HG02973 (cell line): ENCODE results near the gene METTL4.

ENCODE experiments used
- ATAC-seq: cut with Tn5 transposase; IDR thresholded peaks from one replicate; pipeline ENCODE4 v1.9.1; 2021; ENCODE audit warnings: moderate library complexity; ENCODE audit not compliant: unreplicated experiment

METTL4 gene, protein sequence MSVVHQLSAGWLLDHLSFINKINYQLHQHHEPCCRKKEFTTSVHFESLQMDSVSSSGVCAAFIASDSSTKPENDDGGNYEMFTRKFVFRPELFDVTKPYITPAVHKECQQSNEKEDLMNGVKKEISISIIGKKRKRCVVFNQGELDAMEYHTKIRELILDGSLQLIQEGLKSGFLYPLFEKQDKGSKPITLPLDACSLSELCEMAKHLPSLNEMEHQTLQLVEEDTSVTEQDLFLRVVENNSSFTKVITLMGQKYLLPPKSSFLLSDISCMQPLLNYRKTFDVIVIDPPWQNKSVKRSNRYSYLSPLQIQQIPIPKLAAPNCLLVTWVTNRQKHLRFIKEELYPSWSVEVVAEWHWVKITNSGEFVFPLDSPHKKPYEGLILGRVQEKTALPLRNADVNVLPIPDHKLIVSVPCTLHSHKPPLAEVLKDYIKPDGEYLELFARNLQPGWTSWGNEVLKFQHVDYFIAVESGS

DNA sequence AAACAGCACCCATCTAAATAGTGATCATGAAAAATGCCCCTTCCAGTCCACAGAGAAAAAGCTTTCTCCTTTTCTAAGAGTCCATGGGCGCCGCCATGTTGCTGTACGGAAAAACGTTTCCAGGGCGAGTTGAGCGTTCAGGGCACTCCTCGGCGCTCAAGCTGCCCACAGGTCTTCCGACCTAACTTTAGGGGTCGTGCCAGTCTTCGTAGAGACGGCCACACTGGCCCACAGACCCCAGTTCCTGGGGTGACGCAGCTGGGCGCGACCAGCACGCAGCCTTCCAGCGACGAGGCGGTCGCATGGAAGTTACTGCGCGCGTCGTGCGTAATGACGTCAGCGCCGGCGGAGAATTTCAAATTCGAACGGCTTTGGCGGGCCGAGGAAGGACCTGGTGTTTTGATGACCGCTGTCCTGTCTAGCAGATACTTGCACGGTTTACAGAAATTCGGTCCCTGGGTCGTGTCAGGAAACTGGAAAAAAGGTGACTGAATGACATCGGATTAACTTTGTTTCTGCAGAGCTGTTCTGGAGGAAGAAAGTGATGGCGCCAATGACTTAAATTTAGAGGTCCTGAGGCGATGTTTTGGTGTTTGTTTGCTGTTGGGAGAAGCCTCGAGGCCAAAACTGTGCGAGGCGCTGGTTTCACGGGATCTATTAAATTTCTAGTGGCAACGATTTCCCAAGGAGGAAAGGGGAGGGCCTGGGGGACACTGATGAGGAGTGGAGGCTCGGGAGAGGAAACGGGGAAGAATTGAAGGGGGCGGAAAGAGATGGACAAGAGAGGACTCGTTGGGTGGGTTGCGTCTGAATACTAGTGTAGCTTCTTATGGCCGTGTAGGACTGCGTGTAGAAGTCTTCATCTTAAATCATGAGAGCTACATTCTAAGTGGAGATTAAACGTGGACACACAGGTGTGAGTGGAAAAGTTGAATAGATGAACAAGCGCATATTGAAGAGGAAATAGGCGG, at the start of gene METTL4, which contains the start of gene NDC80:
TSS of gene METTL4 (minus strand) at position 306 of the 971 bp plus-strand sequence. CDS start 4,289 bp downstream, outside the sequence.
TSS of gene NDC80 (plus strand) at position 358 of the 971 bp plus-strand sequence. CDS start 1,429 bp downstream, outside the sequence.
- ATAC-seq: peak; percentile 75

- ATAC-seq: no peak
These were observed 46.7 kb upstream of the METTL4 start for GRCh38 chr18:2618009-2618408.

DNA sequence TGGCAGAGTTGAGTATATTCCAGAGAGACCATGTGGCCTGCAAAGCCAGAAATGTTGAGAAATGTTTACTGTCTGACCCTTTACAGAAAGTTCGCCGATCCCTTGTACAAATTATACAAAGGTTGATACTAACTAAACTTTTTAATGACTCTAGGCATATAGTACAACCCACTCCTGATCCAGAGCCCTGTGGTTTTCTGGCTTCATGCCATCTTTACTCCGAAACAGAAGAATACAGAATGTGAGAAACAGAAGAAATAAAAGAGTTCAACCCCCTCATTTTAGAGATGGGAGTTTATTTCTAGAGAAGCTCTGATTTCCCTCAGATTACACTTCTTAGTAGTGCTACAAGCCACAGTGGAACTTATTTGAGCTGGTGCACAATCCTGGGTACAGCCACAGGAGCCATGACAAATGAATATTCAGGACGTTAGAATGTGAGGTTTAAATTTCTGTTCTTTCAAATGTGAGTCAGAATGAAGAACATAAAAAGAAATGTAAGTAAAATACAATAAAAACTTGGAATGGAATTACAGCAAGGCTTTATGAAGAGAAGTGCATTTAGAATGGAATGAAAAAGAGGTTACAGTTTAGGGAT, 46.2 kb upstream of the METTL4 start:
- ATAC-seq: no peak

- no peak for ATAC-seq
These were observed 41.7 kb upstream of the METTL4 start for GRCh38 chr18:2612996-2613395.

GRCh38 chr18:2610549-2610948, 39.2 kb upstream of the METTL4 start:
- no peak for ATAC-seq

GRCh38 chr18:2609604-2610003, 38.3 kb upstream of the METTL4 start:
- no peak for ATAC-seq

GRCh38 chr18:2606335-2606734, 35.0 kb upstream of the METTL4 start:
- ATAC-seq: no peak

- no peak for ATAC-seq
These were observed 31.5 kb upstream of the METTL4 start for GRCh38 chr18:2602844-2603243.

- no peak for ATAC-seq
These were observed 26.3 kb upstream of the METTL4 start for GRCh38 chr18:2597639-2598038.

- ATAC-seq: no peak
These were observed 19.0 kb upstream of the METTL4 start for GRCh38 chr18:2590303-2590702.

DNA sequence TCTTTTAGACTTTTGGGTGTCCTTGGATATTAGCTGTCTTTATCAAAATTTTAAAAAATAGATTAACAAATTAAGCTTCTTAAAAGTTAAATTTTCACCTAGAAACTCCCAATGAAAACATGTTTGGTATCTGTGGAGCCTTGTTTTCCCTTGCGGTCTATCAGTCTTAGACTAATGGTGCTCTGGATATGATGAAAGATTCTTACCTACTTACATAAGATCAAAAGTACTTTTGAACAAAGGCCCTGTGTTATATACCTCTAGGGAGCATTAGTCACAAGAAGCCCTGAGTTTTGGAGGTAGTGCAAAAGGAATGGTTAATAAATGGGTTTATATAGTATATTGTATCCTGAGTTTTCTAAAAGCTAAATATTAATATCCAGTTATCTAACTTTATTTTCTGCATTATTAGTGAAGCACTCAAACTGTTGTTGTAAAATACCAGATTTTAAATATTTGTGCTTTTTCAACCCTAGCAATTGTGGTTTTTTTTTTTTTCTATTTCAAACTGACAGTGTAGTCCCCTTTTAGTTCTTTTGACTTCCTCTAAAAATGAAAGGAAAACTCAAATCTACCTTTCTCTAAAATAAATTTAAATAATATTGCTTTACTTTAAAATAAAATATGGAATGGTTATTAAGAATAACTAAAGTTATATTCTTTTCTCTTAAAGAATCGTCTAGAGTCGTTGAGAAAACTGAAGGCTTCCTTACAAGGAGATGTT, 18.2 kb upstream of the METTL4 start:
- no peak for ATAC-seq

DNA sequence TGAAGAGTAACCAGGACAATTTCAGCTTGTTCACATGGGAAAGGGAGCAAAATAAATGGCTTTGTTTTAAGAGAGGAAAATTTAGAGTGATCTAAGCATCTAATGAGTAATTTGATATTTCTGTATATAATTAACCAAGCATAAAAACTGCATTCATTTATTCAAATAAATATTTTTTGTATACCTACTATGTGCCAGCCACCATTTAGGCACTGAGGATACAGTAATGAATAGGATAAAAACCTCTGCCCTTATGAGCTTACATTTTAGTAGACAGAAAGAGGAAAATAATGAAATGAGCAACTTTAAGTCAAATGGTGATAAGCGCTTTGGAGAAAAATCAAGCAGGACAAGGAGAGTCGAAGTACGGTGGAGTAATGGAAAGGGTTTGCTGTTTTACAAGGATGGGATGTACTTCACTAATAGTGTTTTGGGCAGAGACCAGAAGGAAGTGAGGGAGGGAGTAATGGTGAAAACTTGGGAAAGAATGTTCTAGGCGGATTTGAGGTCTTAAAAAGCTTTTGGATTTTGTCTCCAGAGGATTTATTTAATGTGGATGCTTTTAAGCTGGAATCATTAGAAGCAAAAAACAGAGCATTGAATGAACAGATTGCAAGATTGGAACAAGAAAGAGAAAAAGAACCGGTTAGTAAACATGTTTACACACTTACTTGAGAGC, 17.5 kb upstream of the METTL4 start:
- ATAC-seq: no peak

DNA sequence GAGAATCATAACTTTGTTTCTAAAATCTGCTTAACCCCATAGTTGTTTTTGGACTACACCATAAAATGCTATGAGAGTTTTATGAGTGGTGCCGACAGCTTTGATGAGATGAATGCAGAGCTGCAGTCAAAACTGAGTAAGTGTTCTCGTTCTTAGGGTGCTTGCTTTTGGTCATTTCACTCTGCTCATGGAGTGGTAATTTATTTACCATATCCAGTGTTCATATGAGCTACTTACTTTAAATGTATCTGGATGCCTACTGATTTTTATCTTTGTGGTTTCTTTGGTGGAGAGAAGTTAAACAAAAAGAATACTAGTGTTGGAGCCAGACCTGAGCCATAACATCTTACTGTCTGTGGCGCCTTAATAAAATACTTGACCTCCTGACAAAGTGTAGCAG, 16.5 kb upstream of the METTL4 start:
- ATAC-seq: no peak

GRCh38 chr18:2573408-2573807, 2.1 kb upstream of the METTL4 start:
- ATAC-seq: no peak

DNA sequence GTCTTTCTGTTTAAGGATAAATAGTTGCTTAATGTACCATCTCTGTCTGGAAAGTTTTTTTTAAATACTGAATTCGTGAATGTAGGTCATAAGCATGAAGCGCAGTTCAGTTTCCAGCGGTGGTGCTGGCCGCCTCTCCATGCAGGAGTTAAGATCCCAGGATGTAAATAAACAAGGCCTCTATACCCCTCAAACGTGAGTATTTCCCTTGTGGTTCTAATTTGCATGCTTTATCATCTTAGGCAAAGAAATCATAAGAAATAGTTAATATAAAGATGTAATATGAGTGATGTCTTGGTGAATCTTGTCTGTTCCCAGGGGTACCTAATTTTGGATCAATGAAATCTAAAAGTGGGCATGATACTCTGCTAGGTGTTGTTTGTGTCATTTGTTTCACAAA, 1.6 kb upstream of the METTL4 start:
- ATAC-seq: no peak

GRCh38 chr18:2572171-2572569, 865 bp upstream of the METTL4 start:
- no peak for ATAC-seq

DNA sequence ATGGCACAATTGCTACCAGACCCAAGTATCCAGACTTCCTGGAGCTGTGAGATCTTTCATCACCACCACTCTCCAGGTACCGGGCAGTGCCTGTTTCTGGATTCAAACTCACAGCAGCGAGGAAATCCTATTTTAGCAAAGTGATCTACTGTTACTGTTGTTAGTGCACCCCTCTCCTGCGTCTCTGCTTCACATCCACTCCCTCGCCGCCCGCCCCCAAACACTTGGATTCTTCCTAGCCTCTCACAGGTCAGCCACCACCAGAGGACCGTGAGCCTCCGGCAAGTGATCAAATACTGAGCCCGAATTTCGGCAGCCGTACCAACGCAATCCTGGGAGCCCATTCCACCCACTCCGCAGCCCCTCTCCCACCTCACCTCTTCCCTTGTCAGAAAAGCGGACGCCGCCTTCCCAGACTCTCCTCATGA, 519 bp downstream of the METTL4 start:
- ATAC-seq: peak; percentile 30

- no peak for ATAC-seq
These were observed 1.7 kb downstream of the METTL4 start for GRCh38 chr18:2569338-2570207.

DNA sequence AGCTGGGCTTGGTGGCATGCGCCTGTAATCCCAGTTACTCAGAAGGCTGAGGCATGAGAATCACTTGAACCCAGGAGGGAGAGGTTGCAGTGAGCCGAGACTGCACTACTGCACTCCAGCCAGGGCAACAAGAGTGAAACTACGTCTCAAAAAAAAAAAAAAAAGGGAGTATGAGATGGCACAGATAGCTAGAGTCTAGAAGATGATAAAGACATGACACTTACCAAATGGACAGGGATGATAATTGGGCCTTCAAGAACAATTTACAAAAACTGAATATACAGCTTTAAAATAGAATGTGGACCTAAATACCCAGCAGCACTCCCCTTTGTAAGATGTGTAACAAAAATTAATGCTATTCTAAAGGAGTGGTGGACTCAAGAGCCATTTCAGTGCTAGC, 2.7 kb downstream of the METTL4 start:
- no peak for ATAC-seq
